ENCODE measurements around the gene ADPRM.
"Not testable (repeated sequence)": the region's sequence is repeated elsewhere in the genome, so short reads cannot be mapped to it uniquely, and the experiment has no call there.

ADPRM gene

DNA sequence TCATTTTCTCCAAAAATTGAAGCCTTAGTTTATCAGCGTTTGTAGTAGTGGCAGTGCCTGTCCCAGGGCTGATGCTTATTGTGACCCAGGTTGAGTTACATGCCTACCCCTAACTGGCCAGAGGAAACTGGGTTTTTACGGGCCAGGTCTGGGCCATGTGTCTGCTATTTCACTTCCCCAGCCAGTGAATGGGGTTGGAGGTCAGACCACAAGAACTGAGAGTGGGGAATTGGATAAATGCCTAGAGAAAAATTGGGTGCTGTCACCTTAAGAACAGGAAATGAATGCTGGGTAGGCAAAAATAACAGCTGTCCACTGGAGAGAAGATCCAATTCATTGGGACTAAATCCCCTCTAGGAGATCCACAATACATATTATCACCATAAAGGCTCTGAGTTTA lies 5.2 kb downstream of the ADPRM start:
- peak; percentile 29 for DNase-seq

DNA sequence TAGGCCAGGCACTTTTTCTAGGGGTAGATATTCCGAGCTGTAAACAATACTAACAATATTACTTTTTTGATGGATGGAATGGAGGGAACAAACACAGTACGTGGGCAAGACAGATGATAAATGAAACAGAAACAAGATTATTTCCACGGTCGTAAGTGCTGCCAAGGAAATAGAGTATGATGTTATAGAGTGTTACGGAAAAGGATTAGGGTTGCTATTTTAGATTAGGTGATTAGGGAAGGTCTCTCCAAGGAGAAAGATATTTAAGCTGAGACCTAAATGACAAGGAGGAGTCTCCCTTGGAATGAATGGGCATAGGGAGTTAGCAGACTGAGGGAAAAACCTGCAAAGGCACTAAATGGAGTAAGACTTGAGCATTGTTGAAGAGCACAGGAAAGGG lies 8.3 kb downstream of the ADPRM start:
- no peak for DNase-seq

DNA sequence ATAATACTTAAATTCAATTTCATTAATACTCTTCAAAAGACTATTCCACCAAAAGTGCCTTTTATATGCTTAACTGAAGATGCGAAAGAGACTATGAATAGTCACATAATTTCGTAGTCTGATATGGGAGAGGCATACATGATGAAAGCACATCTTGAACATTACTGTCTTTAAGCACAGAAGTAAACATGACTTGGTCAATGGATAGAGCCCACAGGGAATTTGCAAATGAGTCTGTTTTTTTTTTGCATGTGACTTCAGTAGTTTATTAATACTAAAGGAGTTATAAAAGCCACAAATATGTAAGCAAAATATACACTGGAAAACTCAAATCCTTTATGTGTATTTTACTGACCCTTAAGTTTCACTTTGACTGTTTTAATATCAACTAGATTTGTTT lies 15.9 kb downstream of the ADPRM start:
- no peak for DNase-seq

DNA sequence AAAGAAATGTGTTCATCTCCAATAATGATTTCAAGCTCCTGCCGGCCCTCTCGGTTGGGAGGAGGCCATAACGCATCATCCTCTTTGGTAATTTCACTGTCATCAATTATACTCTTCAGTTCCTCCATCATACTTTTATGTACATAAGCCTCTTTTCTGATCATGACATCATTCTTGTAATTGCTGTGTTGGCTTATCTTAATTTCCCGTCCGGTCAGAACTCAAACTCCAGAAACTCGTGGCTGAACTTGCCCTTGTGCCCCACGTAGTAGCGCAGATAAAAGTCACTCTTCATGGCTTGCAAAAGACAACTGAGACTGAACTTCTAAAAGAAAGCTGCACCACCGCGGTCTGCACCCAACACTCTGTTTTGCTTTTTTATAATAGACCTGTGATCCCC lies 18.8 kb downstream of the ADPRM start:
- no peak for DNase-seq

DNA sequence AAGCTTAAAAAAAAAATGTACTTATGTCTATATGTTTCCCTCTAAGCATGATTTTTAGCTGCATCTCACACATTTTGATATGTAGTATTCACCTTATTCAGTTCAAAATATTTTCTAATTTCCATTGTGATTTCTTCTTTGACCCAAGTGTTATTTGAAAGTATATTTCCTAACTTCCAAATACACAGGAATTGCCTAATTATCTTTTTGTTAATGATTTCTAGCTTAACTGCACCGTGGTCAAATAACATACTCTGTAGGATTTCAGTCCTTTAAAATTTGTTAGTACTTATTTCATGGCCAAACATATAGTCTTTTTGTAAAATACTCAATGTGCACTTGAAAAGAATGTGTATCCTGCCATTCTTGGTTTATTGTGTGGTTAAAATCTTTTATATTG lies 21.2 kb downstream of the ADPRM start:
- DNase-seq = no peak

DNA sequence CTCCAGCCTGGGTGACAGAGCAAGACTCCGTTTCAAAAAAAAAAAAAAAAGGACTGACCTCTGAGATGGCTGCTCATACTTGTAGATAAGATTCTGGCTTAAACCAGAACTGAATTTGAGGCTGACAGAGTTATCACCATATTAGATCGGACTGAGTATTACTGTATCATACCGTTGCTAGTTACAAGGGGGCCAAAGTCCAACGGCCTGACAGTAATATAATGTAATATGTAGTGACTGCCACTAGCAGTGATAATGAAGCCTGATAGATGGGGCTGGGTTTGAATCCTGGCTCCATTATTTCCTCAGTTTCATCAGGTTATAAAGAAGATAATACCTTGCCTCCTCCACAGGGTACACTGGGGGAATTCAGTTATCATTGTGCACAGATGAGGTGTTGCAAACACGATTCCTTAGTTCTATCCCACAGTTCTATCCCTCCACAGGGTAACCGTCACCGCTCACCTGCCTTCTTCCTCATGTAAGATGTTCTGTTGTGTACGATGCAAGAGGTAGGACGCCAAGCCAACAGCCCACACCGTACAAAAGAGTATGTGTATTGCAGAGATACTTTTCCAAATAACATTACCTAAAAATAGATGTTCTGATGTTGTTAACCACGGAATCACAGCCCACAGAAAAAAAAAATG lies 27.3 kb downstream of the ADPRM start:
- no peak for DNase-seq

DNA sequence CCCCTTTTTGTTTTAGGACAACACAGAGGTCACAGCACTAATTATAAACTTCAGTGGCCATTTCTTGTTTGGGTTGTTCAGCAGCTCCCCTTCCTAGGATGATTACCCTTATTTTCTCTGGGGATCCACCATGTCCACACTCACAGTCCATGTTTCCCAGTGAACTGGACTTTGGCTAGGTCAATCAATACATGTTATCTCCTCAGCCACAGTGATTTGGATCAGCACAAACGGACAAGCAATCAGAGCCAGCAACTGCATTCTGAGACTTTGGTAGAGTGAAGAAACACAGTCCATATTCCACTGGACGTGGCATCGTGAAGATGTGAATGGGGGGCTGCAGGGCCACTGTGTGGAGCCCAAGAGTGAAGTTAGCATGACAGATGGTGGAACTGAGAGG lies 27.9 kb downstream of the ADPRM start:
- DNase-seq = no peak

DNA sequence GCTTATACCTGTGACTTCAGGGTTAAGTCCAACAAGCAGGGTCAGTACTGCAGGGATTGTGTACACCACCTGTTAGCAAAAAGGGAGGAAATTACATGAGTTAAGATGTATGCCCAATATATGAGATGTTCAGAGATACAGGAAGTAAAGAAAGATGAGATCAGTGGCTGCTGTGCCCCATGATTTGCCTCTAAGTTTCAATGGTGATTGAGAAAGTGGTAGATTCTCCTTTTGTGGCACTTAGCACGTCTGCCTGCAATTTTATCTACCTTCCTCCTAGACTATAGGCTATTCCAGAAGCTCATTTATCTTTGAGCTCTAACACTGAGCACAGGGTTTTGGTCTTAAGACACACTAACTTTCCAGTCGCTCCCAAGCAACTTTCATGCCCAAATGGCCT lies 28.8 kb downstream of the ADPRM start:
- no peak for DNase-seq

DNA sequence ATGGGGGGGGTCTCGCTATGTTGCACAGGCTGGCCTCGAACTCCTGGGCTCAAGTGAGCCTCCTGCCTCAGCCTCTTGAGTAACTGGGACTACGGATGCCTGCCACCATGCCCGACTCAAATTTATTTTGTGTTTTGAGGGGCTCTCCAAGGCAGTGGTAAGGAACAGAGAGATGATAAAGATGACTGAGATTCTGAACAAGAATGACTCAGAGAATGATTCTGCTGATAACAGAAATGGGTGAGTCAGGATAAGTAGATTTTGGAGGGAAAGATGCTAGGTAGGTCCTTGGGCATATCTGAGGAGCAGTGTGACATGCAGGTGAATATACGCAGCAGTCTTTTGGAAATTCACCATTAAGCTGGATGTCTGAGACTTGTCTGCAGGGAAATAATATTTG lies 29.8 kb downstream of the ADPRM start:
- DNase-seq = no peak

DNA sequence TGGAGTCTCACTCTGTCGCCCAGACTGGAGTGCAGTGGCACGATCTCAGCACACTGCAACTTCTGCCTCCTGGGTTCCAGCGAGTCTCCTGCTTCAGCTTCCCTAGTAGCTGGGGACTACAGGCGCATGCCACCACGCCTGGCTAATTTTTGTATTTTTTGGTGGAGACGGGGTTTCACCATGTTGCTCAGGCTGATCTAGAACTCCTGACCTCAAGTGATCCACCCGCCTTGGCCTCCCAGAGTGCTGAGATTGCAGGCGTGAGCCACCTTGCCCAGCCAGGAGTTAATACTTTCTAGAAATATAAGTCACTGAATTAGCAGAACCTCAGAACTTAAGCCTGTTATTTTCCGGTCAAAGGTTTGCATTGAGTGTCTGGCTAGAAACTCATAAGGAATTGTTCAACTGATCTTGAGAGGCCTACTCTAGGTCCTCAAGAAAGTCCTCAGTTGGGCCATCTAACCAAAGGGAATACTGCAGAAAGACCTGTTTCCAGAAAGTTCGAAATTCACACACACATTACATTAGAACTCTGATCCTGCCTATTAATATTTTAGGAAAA lies 31.0 kb downstream of the ADPRM start:
- DNase-seq = no peak

DNA sequence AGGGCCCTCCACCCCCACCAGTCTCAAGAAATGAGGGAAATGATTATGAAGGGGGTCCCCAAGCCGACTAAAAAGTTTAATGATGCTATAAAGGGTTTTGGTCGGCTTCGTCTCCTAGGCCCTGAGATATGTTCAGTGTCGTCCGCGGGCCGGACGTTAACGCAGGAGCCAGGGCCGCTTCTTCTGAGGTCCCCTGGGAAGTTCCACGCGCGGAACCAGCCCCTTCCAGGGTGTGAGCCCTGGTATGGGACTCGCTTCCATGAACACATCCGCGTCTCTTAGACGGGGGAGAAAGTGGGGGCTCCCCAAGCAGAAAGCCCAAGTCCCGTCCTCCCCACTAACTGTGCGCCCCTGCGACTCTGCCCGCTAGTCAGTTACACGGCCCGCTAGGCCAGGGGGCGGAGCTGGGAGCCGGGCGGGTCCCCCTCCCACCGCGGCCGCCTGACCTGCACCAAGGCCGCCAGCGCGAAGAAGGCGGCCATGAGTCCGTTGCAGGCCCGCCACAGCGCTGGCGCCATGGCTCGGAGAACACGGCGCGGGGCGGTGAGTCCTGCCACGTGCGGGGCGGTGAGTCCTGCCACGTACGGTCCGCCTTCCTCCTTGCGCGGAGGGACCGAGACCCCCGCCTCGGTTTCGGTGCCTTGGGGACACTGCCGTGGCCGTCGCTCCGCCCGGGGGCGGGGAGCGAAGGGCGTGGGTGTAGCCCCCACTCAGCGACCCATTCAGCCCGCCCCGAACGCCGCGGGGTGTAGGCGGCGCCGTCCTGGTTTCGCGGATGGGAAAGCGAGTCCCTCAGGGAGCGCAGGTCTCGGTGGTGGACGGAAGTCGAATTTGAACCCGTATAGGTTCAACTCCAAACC lies 32.2 kb downstream of the ADPRM start, which contains the start of gene TMEM220:
Gene TMEM220, minus strand, starts transcription at position 690 of the 860 bp plus-strand sequence. Its CDS starts 172 bp downstream, at position 518.
- DNase-seq = peak; percentile 40

DNA sequence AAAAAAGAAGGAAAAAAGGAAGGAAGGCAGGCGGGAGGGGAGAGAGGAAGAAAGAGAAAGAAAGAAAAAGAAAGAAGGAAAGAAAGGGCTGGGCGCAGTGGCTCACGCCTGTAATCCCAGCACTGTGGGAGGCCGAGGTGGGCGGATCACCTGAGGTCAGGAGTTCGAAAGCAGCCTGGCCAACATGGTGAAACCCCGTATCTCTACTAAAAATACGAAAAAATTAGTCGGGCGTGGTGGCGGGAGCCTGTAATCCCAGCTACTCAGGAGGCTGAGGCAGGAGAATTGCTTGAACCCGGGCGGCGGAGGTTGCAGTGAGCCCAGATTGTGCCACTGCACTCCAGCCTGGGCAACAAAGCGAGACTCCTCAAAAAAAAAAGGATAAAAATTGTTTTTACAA lies 32.9 kb downstream of the ADPRM start:
- DNase-seq = not testable (repeated sequence)

DNA sequence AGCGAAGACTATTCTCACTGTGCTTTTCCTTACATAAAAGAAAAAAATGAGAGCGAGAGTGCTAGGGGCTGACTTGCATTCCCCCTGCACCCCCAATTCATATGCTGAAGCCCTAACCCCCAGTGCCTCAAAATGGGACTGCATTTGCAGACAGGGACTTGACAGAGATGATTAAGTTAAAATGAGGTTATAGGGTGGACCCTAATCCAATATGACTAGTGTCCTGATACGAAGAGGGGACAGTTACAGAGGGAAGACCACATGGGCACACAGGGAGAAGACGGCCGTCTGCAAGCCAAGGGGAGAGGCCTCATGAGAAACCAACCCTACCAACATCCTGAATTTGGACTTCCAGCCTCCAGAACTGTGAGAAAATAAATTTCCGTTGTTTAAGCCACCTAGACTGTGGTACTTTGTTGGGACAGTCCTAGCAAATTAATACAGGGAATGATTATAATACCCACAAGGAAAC lies 34.0 kb downstream of the ADPRM start:
- no peak for DNase-seq

DNA sequence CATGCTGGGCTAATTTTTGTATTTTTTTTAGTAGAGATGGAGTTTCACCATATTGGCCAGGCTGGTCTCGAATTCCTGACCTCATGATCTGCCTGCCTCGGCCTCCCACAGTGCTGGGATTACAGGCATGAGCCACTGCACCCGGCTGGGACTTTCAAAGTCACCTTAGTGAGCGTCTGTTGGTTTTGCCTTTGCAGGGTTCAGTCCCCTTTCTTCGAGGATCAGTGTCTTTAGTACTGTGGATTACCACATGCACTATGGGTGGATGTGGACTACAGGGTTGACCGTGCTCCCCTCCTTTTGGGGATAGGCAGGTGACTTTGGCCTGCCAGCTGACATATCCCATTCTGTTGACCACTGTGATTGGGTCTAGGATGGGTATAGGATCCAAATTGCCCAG lies 34.7 kb downstream of the ADPRM start:
- not testable (repeated sequence) for DNase-seq

DNA sequence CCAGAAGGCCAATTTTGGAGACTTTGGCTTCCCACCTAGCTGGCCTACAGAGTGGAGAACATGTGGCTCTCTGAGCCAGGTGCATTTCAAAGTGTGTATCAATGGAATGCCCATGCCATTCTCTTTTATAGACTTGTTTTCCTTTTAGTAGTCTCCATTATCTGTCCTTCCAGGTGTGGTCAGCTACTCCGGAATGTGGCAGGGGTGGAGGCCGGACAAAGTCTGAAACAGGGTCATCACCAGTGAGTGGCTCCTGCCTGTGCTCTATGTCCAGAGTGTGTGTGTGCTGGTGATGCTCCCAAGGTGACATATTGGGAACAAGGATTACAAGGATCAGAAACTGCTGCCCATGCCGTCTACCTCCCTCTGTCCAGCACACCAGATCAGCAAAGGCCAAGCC lies 36.3 kb downstream of the ADPRM start:
- no peak for DNase-seq

DNA sequence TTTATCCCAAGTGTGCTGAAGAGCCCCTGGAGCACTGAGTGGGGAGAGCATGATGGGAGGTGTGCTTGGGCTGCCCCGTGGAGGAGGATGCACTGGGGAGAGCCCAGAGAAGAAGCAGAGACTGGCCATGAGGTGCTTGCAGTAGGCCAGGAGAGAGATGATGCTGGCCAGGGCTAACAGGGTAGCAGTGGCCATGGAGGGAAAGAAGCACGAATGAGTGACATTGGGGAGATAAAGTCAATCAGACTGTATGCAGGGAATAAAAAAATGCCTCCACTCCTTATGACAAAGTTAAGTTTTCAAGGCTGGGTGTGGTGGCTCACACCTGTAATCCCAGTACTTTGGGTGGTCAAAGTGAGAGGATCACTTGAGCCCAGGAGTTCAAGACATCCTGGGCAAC lies 37.9 kb downstream of the ADPRM start:
- no peak for DNase-seq

DNA sequence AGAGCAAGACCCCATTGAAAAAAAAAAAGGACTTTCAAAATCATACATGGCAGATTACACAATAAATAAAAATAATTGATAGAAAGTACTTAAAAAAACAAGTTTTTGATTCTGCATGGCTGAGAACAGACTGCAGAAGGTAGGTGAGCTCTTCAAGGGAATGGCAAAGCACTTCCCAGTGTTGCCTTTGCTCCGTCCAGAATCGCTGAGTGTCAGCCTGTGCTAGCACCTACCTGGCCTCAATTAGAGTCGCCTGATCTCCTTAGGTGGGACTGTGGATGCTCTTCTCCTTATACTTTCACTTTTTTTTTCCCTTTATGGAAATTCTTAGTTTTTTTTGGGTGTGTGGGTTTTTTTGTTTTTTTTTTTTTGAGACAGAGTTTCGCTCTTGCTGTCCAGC lies 38.4 kb downstream of the ADPRM start:
- no peak for DNase-seq

DNA sequence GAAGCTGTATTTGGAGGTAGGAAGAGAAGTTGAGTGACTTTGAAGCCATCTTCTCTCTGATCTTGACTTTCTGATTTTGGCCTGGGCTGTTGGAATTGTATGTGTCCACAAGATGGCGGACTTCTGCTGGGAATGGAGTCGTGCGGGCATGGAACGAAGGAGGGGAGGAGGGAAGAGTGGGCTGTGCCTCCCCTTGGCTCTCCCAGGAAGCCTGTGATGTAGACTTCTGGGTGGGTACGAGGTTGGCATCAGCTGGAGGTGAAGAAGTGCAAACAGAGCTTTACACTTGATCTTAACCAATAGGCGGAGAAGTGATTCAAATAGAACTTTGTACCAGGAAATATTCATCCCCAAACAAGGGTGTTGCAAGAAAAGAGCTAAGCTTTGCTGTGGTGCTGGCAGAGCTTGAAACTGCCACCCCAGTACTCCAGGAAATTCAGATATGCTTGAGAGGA lies 39.8 kb downstream of the ADPRM start:
- DNase-seq = no peak

DNA sequence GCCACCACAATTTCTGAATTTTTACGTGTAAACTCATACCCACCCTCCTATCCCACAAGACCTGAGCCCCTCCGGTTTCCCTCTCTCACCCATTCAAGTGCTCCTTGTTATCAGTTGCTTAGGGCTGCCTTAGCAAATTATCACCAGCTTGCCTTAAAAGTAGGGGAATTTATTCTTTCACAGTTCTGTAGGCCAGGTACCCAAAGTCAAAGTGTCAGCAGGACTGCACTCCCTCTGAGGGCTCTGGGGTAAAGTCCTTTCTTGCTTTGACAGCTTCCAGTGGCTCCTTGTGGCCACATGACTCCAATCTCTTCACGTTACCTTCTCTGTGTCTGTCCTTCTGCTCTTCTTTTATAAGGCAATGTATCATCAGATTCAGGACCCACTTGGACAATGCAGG lies 40.3 kb downstream of the ADPRM start:
- no peak for DNase-seq

DNA sequence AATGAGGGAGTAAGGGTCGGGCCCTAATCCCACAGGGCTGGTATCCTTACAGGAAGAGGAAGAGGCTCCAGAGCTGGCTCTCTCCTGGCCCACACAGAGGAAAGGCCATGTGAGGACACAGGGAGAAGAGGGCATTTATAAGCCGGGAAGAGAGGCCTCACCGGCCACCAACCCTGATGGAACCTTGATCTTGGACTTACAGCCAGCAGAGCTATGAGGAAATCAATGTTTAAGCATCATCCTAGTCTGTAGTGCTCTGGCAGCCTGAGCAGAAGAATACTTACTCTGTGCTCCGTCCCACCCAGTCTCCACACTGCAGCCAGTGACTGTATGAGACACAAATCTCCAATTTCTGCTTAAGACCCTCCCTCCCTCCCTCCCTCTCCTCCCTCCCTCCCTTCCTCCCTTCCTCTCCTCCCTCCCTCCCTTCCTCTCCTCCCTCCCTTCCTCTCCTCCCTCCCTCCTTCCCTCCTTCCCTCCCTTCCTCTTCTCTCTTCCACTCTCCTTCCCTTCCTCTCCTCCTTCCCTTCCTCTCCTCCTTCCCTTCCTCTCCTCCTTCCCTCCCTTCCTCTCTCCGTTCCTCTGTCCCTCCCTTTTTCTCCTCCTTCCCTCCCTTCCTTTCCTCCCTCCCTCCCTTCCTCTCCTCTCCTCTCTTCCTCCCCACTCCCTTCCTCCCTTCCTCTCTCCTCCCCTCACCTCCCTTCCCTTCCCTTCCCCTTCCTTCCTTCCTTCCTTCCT lies 41.3 kb downstream of the ADPRM start:
- DNase-seq = no peak

DNA sequence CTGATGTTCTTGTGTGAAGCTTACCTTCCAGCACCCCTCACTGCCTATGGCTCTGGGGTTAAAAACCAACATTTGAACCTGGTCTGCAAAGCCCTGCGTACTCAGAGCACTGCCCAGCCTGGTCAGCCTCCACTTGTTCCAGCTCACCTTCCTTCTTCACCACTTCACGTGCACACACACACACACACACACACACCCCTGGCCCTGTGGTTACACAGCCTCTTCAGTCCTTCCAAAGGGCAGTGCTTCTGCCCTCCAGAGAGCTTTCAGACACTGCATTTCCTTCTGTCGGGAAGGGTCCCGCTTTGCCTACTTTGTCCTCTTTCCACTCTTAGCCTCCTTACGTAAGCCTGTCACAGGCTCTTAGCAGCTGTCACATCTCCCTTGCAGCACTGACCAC lies 42.0 kb downstream of the ADPRM start:
- no peak for DNase-seq

DNA sequence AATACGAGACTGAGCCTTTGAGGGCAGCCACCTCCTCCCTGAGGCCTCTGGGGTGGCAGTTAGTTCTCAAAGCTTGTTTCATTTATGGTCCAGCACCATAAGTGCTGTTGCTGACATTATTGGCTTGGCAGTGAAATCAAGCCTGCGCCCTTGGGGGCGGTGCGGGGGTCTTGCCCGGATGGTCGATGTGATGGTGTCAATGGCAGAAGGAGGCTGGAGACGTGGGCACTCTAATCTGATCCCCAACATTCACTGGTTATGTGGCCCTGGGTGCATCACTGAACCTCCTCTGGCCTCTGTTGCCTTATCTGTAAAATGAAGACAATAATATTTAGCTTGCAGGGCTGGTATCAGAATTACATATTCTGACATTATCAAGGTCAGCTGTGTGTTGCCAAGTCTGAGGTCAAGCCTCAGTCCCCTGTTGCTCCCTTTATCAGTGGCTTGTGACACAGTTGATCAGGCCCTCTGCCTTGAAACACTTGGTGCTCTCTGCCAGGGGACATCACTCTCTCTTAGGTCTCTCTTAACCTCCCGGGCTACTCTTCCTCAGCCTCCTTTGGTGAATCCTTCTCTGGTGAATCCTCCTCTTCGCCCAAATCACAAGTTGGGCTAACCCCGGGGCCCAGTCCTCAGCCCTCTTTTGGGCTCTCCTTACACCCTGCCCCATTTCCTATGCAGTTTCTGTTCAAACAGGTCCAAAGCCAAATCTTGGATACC lies 44.2 kb downstream of the ADPRM start:
- DNase-seq = no peak

DNA sequence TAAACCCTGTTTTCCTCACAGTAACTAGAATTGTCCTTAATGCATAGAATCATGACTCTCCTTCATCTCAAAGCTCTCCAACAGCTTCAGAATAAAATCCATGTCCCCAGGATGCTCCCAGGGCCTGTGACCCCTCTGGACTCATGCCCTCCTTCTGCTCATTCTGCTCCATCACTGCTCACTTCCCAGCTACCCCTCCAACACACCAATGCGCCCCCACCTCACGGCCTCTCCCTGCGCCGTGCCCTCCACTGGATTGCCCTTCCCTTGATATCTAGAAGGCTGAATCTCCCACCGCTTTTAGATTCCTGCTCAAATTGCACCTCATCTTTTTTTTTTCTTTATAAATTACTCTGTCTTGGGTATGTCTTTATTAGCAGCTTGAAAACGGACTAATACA lies 45.0 kb downstream of the ADPRM start:
- DNase-seq = no peak

All from GF-D8 (cell line).